Duodenal mucosa (tissue), 2 donors: Measurements from ENCODE around the gene EFNA5.

Source experiments
- H3K27ac ChIP-seq: one replicate; pipeline ENCODE4 v1.7.0; 2013; ENCODE audit warnings: low read depth, low read length
- H3K27me3 ChIP-seq, 2 donors: one replicate each; pipeline ENCODE4 v1.7.0; 2013; ENCODE audit warnings: low read length in 2 of 2, control low read depth in 1 of 2; ENCODE audit not compliant: insufficient read depth in 2 of 2, control insufficient read depth in 1 of 2
- H3K36me3 ChIP-seq, 2 donors: one replicate each; pipeline ENCODE4 v1.7.0; 2013; ENCODE audit warnings: low read length in 2 of 2, control low read depth in 1 of 2; ENCODE audit not compliant: insufficient read depth in 2 of 2, control insufficient read depth in 1 of 2
- H3K4me1 ChIP-seq, 2 donors: one replicate each; pipeline ENCODE4 v1.7.0; 2013; ENCODE audit warnings: low read length in 2 of 2, control low read depth in 1 of 2; ENCODE audit not compliant: insufficient read depth in 2 of 2, control insufficient read depth in 1 of 2
- H3K4me3 ChIP-seq, 2 donors: one replicate each; pipeline ENCODE4 v1.7.0; 2013; ENCODE audit warnings: low read length in 2 of 2, low read depth in 1 of 2
- H3K9ac ChIP-seq, 2 donors: one replicate each; pipeline ENCODE4 v1.7.0; 2013; ENCODE audit warnings: low read length in 2 of 2, low read depth in 1 of 2
- H3K9me3 ChIP-seq, 2 donors: one replicate each; pipeline ENCODE4 v1.7.0; 2013; ENCODE audit warnings: low read length in 2 of 2, control low read depth in 1 of 2; ENCODE audit not compliant: control insufficient read depth in 1 of 2

EFNA5 gene

DNA sequence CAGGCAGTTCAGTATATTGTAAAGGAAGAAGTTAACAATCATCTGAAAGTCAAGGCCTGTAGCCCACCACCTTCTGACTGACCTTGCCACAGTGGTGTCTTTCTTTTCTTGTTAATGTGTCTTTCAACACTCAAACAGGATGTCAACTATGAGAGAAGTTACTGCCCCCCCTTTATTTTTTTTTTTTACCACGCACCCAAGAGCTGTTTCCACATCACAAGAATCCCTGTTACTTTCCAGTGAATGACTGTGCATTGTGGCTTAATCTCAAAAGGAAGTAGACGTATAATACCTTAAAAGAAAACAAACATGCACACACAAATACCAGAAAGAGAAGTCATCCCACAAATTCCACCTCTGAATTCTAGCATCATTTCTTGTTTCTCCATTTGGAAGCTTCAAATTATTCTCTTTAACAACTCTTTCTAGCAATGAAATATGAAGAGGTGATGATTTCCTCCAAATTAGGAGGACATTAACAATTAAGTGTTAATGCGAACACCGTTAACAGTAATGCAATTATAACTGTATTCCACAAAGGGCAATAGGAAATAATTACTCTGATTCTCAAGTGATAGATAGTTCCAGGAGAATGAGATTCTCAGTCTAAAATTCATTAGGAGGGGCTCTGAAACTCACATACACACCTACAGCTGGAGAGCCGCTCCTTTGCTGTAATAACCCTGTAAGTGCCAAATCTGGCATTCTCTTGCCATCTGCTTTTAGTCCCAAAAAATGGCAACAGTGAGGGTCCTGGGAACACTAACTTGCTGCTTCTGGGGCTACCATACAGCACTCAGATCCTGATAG is 201.0 kb downstream of the EFNA5 start:
- H3K36me3 ChIP-seq = no peaks in the 10 kb centered on the region
- no peak overlapping the region for H3K9ac ChIP-seq
- H3K27me3 ChIP-seq = no peaks in the 10 kb centered on the region
- H3K27ac ChIP-seq = no peak overlapping the region
- no peak overlapping the region for H3K4me3 ChIP-seq
- H3K9me3 ChIP-seq = no peaks in the 10 kb centered on the region
- H3K4me1 ChIP-seq = peaks cover 5 to 32% of the 10 kb centered on the region in 2 donors

DNA sequence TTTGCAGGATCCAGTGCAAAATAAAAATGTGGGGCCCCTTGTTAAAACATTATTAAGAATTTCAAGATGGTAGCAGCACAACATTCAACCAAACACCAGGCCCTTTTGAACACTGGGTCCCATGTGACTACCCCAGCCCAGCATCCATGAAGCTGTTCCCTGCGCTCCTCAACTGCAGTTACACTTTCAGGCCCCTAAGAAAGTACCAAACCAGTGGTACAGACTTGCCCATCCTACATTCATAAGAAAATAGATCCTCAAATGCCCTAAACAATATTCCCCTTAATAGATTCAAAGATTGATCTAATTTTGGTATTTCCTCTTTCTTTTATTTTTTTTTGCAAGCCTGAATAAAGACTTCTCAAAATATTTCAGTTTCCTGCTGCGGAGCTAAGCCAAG is 201.7 kb downstream of the EFNA5 start:
- H3K9ac ChIP-seq = no peak overlapping the region
- no peaks in the 10 kb centered on the region for H3K27me3 ChIP-seq
- no peak overlapping the region for H3K4me3 ChIP-seq
- H3K4me1 ChIP-seq = peaks cover 0 to 26% of the 10 kb centered on the region in 2 donors
- no peak overlapping the region for H3K27ac ChIP-seq
- no peaks in the 10 kb centered on the region for H3K36me3 ChIP-seq
- no peaks in the 10 kb centered on the region for H3K9me3 ChIP-seq

DNA sequence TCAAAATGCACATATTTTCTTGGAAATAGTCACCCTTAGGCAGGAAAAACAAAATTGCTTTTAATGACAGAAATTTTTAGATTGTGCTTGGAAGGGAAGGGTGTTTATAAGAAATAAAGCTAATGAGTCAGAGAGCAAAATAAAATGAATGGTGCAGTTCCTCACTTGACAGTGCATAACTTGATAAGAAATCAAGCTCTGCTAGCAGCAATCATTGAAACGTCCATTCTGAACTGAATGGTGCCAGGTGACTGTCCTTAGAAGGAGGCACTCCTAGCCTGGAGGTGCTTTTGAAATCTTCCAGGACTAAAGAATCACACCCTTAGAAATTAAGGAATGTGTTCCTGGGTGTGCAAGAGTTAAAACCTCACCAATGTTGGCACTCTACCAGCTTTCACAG is 202.5 kb downstream of the EFNA5 start:
- peaks cover 0 to 23% of the 10 kb centered on the region in 2 donors for H3K4me1 ChIP-seq
- no peak overlapping the region for H3K9ac ChIP-seq
- H3K9me3 ChIP-seq = no peaks in the 10 kb centered on the region
- H3K36me3 ChIP-seq = no peaks in the 10 kb centered on the region
- no peaks in the 10 kb centered on the region for H3K27me3 ChIP-seq
- no peak overlapping the region for H3K4me3 ChIP-seq
- no peak overlapping the region for H3K27ac ChIP-seq

DNA sequence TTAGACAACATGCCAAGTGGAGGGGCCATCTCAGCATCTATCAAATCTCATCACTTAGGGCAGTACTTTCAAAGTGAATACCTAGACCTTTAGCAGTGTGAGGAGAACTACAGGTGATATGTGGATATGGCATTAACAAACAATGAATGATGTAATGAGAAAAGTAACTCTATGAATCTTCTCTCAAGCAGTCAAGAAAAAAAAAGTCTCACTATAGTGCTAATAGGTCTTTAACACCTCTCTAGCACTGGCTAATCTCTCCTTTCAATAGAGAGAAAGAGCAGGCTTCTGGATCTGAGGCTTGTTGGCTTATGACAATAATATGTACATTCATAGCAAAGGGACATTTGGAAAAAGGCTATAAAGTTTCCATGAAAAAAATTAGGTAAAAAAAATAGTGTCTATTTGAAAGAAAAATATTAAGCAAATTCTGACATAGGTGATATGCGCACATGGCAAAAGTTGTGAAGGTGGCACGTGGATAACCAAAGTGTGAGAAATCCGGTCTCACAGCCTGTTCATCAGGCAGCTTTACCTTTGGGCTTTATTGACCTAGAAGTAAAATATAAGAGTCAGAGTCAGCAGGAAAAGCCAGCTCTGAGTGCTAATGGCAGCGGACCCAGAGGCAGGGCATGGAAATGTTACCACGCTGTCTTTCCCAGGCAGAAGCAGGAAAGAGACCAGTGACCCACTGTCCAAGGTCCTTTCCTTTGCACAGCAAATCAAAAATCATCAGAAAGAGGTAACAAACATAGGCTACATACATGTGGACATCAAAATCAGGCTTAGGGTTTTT is 203.4 kb downstream of the EFNA5 start:
- no peak overlapping the region for H3K9ac ChIP-seq
- H3K4me1 ChIP-seq = peaks cover 0 to 23% of the 10 kb centered on the region in 2 donors
- no peak overlapping the region for H3K27ac ChIP-seq

DNA sequence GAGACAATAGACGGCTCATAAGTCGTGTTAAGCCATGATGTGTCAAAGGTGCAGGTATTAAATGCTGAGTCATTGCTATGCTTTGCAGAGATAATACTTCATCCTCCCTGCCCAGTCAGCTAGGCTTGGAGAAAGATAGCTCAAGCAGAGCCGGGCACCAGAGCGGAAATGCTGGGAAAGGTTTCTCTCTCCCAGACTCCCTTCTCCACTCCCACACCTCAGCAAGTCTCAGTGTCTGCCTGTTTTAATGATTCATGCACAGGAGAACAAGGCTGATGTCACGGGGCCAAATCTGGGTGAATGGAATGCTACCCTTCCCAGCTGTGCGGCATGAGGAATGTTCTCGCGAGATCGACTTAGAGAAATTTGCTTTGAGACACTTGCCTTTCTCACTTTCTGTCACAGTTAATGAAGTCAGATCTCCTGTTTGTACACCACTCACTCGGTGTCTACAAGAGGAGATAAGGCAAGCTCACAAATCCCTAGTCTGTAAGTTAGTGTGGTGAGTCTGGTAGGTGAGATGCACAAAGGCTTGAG is 204.4 kb downstream of the EFNA5 start:
- Histone ChIP-seq H3K9ac (no peak overlapping the region), H3K27ac (no peak overlapping the region)

More for the DNA sequence above, 203.4 kb downstream of the EFNA5 start:
- Histone ChIP-seq H3K27me3 (no peaks in the 10 kb centered on the region), H3K4me3 (no peak overlapping the region), H3K9me3 (no peaks in the 10 kb centered on the region), H3K36me3 (no peaks in the 10 kb centered on the region)

DNA sequence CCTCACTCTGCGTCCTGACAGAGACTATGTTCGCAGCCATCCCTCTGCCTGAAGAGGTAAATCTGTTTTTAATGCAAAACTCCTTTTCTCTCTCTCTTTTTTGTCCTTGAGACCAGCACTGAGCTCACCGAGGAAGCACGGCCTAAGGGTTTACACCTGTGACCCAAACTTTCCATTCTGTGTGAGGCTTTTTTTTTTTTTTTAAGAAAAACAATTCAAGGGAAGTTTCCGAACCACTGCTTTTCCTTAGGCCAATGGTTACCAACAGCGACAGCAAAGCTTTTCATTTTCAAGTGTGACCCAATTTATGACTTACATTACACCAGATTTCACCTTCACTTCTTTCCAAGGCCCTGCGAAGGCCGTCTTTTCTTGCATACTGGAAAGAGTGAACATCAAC is 205.9 kb downstream of the EFNA5 start:
- Histone ChIP-seq H3K27ac (no peak overlapping the region), H3K9me3 (no peaks in the 10 kb centered on the region), H3K4me3 (no peak overlapping the region), H3K27me3 (no peaks in the 10 kb centered on the region), H3K9ac (no peak overlapping the region), H3K36me3 (no peaks in the 10 kb centered on the region), H3K4me1 (peaks cover 0 to 21% of the 10 kb centered on the region in 2 donors)

More for the DNA sequence above, 204.4 kb downstream of the EFNA5 start:
- Histone ChIP-seq H3K36me3 (no peaks in the 10 kb centered on the region), H3K9me3 (no peaks in the 10 kb centered on the region), H3K4me1 (peaks cover 0 to 23% of the 10 kb centered on the region in 2 donors), H3K4me3 (no peak overlapping the region), H3K27me3 (no peaks in the 10 kb centered on the region)

DNA sequence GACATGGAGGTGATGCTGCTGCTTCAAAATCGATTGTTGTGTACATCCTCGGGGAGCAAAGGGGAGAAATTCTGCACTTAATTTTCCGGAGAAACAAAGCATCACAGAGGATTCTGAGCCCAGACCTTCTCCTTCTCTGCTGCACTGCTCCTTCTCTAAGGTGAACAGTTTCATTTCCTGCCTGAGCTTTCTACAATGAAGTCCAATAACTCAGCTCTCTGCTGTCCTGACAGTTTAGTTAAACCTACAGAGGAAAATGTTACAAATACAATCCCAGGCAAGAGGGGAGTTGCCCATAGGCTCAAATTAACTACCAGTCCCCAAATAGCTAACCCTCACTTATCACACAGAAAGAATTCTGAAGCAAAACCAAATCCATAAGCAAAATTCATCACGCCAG is 206.3 kb downstream of the EFNA5 start:
- Histone ChIP-seq H3K36me3 (no peaks in the 10 kb centered on the region), H3K9ac (no peak overlapping the region), H3K4me1 (peaks cover 0 to 17% of the 10 kb centered on the region in 2 donors), H3K4me3 (no peak overlapping the region), H3K27ac (no peak overlapping the region), H3K9me3 (no peaks in the 10 kb centered on the region), H3K27me3 (no peaks in the 10 kb centered on the region)

DNA sequence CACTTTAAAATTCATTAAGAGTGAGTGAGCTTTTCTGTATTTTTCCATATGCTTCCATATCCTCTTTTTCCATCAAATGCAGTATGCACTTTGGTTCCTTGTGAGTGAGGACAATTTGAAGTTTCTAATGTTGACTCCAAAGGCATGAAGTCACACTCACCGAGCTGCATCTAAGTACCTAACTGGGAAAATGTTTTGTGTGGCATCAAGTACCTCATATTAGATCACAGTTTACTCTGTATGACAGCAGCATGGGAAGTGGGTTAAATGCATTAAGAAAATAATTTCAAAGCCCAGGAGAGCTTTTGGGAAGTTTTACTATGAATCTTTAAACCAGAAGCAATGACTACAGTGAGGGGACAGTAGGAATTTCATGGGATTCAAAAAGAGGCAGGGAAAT is 207.0 kb downstream of the EFNA5 start:
- Histone ChIP-seq H3K27me3 (no peaks in the 10 kb centered on the region), H3K4me1 (peaks cover 0 to 17% of the 10 kb centered on the region in 2 donors), H3K4me3 (no peak overlapping the region), H3K36me3 (no peaks in the 10 kb centered on the region), H3K27ac (no peak overlapping the region), H3K9ac (no peak overlapping the region), H3K9me3 (no peaks in the 10 kb centered on the region)

DNA sequence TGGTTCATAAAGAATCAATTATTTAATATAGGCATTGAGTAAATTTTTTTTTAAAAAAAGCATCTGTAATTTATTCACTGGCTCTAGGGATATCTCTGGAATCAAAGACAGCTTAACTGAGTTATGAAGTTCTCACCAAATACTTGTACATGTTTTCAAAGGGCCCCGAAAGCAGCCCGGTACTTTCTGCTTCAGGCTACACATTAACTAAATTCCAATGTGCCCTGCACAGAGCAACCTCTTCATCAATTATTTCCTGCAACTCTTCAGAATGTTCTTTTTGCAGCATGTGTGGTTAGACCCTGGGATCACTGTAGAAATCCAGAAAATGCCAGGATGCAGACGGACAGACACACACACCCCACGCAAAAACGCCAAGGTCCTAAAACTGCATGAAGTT is 209.0 kb downstream of the EFNA5 start:
- H3K9me3 ChIP-seq = no peaks in the 10 kb centered on the region
- no peaks in the 10 kb centered on the region for H3K27me3 ChIP-seq
- H3K27ac ChIP-seq = no peak overlapping the region
- no peaks in the 10 kb centered on the region for H3K36me3 ChIP-seq
- peaks cover 0 to 12% of the 10 kb centered on the region in 2 donors for H3K4me1 ChIP-seq
- H3K4me3 ChIP-seq = no peak overlapping the region
- no peak overlapping the region for H3K9ac ChIP-seq

DNA sequence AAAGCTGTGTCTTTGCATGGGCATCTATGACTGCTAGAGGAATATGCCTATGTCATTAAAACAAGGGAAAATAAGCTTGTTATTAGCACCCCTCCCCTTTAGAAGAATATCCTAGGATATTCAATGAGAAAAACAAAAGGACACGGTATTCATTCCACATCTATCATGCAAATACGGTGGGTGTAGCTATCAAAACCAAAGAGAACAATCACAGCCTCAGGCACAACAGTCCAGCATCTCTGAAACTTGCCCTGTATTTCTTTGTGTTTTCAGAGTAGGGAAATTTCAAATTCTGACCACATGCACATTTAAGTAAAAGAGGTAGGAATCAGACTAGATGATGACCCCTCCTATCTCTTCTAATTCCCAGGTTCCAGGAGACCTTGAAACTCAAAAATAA is 209.9 kb downstream of the EFNA5 start:
- Histone ChIP-seq H3K4me1 (peaks cover 0 to 12% of the 10 kb centered on the region in 2 donors), H3K9me3 (no peaks in the 10 kb centered on the region), H3K36me3 (no peaks in the 10 kb centered on the region), H3K27ac (no peak overlapping the region), H3K27me3 (no peaks in the 10 kb centered on the region), H3K4me3 (no peak overlapping the region), H3K9ac (no peak overlapping the region)
